Activated T-helper 2 cell treated with anti-CD3 and anti-CD28 coated beads, Interferon-gamma antibody, Interleukin-2, Interleukin-4, amounts not matched to agents 10 μg/mL and 5 μg/mL and 100 μg/mL, durations not matched to agents 14 hours and 24 hours and 36 hours (primary cell): ENCODE measurements around the gene YJU2. TPM values are rescaled to one million over a fixed set of nuclear protein-coding genes. Genes with fewer than 3 reads are reported as not detected.
"Not testable (repeated sequence)": the region's sequence is repeated elsewhere in the genome, so short reads cannot be mapped to it uniquely, and the experiment has no call there.

Source experiments
- DNase-seq: peaks from one replicate; pipeline ENCODE4 v3.0.0; 2021; ENCODE audit warnings: low spot score
- H3K27ac Mint-ChIP-seq: one replicate; pipeline ENCODE4 v1.8.0; 2021; ENCODE audit warnings: mixed read lengths
- H3K27me3 Mint-ChIP-seq: one replicate; pipeline ENCODE4 v1.8.0; 2021; ENCODE audit warnings: low read depth, mixed read lengths
- H3K36me3 Mint-ChIP-seq: one replicate; pipeline ENCODE4 v1.8.0; 2021; ENCODE audit warnings: low read depth, mixed read lengths
- H3K4me1 Mint-ChIP-seq: one replicate; pipeline ENCODE4 v1.8.0; 2021; ENCODE audit warnings: low read depth, mixed read lengths
- H3K4me3 Mint-ChIP-seq: one replicate; pipeline ENCODE4 v1.8.0; 2021; ENCODE audit warnings: low read depth, mild to moderate bottlenecking, moderate library complexity, mixed read lengths
- H3K9me3 Mint-ChIP-seq: one replicate; pipeline ENCODE4 v1.8.0; 2021; ENCODE audit warnings: mixed read lengths
- intact Hi-C: fragments of 100-400 bp; cut with micrococcal nuclease; formaldehyde crosslinking; loops from one replicate; pipeline ENCODE4 v1.15.1; 2023
- total RNA-seq: library from RNA; stranded (reverse); gene quantifications from 2 replicates; pipeline ENCODE4 v1.2.3, GENCODE V29; 2022

YJU2 gene
- total RNA-seq, 1 donor from 2014 or later, result 29.7 TPM

DNA sequence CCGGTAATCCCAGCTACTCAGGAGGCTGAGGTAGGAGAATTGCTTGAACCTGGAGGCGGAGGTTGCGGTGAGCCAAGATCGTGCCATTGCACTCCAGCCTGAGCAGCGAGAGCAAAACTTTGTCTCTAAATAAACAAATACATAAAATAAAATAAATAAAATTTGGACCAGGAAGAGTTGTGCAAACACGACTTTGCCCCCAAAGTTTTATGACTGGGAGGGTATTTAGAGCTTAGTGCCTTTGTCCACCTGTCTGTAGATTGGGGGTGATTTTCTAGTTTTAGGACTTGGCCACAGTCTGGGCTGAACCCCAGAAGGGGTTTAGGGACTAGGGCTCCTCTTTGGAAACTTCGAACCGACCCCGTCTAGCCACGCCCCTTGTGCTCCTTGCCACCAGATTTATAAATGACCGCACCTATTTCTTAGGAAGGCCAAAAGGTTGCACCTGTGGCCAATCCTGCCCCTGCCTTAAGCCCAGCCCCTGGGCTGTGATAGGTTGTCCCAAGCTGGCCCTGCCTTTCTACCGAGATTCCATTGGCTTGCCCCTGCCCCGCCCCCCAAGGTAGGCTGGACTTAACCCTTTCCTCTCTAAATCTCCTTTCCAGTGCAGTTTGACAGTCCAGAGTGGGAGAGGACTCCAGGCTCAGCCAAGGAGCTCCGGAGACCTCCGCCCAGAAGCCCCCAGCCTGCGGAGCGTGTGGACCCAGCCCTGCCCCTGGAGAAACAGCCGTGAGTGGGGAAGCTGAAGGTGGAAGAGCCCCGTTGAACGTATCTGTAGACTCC lies 37.5 kb downstream of the YJU2 start:
- intact Hi-C loops, result no loop called here
- DNase-seq, result no peak

GRCh38 chr19:4284974-4285373 lies 38.1 kb downstream of the YJU2 start:
- no peaks in the 10 kb centered on the region for H3K9me3 Mint-ChIP-seq
- peaks cover 4% of the 10 kb centered on the region for H3K27me3 Mint-ChIP-seq
- intact Hi-C loops, result no loop called here
- H3K4me3 Mint-ChIP-seq, result no peak overlapping the region
- H3K27ac Mint-ChIP-seq, result no peak overlapping the region
- H3K4me1 Mint-ChIP-seq, result no peaks in the 10 kb centered on the region
- DNase-seq, result no peak
- H3K36me3 Mint-ChIP-seq, result no peaks in the 10 kb centered on the region

More for the DNA sequence above, 37.5 kb downstream of the YJU2 start:
- H3K27ac Mint-ChIP-seq, result no peak overlapping the region
- no peaks in the 10 kb centered on the region for H3K4me1 Mint-ChIP-seq
- no peaks in the 10 kb centered on the region for H3K36me3 Mint-ChIP-seq
- peaks cover 8% of the 10 kb centered on the region for H3K27me3 Mint-ChIP-seq
- H3K9me3 Mint-ChIP-seq, result no peaks in the 10 kb centered on the region
- H3K4me3 Mint-ChIP-seq, result no peak overlapping the region

GRCh38 chr19:4286141-4286540 lies 39.3 kb downstream of the YJU2 start:
- H3K9me3 Mint-ChIP-seq, DNase-seq, H3K4me3 Mint-ChIP-seq, intact Hi-C loops, H3K27me3 Mint-ChIP-seq, H3K36me3 Mint-ChIP-seq, H3K27ac Mint-ChIP-seq, H3K4me1 Mint-ChIP-seq: not testable (repeated sequence)

DNA sequence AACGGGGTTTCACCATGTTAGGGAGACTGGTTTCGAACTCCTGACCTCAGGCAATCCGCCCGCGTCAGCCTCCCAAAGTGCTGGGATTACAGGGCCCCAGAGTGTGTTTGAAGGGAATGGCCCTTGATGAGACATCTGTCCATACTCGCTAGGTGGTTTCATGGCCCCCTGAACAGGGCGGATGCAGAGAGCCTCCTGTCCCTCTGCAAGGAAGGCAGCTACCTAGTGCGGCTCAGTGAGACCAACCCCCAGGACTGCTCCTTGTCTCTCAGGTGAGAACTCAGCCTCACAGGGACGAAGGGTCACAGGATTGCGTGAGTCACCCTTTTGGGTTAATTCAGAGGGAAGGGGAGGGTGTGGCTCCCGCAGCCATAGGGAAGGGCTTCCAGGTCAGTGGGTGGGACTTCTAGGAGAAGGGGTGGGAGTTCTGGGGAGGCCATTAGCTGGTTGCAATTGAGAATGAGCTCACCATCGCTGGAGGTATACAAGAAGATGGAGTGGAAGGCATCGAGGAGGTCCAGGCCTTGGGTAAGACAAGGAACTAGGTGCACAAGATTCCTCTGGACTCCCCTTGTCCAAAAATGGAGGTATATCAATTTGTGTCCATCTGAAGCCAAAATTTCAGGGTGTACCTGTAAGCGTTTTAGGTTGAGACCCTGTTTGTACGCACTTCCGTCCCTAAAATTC lies 41.4 kb downstream of the YJU2 start:
- H3K36me3 Mint-ChIP-seq, result no peaks in the 10 kb centered on the region
- H3K9me3 Mint-ChIP-seq, result no peaks in the 10 kb centered on the region

DNA sequence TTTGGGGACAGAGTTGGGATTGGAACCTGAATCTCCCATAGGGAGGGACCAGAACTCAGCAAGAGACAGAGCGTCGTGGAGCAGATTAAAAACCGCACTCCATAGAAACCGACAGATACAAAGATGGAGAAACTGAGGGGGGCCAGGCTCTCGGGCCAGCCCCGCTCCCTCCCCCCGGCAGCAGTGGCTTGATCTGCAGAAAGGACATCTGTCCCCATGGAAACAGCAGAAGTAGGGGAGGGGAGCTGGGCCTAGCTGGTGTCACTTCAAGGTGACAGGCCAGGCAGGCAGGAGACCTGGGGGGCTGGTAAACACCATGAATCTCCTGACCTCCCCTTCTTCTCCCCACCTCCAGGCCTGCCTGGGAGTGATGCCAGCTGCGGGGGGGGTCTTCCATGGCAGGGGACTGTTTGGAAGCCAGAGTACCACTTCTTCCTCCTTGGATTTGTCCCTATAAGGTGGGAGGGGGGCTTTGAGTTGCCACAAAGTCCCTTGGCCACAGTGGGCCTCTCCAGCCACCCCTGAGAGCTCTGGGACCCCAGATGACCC lies 44.4 kb downstream of the YJU2 start:
- intact Hi-C loops, result no loop called here
- Mint-ChIP-seq H3K27me3 (no peaks in the 10 kb centered on the region), H3K4me3 (no peak overlapping the region), H3K27ac (no peak overlapping the region), H3K36me3 (no peaks in the 10 kb centered on the region), H3K9me3 (no peaks in the 10 kb centered on the region), H3K4me1 (no peaks in the 10 kb centered on the region)
- no peak for DNase-seq

More for the DNA sequence above, 41.4 kb downstream of the YJU2 start:
- no peak for DNase-seq
- intact Hi-C loops, result no loop called here
- no peaks in the 10 kb centered on the region for H3K4me1 Mint-ChIP-seq
- H3K27me3 Mint-ChIP-seq, result no peaks in the 10 kb centered on the region
- H3K27ac Mint-ChIP-seq, result no peak overlapping the region
- H3K4me3 Mint-ChIP-seq, result no peak overlapping the region

DNA sequence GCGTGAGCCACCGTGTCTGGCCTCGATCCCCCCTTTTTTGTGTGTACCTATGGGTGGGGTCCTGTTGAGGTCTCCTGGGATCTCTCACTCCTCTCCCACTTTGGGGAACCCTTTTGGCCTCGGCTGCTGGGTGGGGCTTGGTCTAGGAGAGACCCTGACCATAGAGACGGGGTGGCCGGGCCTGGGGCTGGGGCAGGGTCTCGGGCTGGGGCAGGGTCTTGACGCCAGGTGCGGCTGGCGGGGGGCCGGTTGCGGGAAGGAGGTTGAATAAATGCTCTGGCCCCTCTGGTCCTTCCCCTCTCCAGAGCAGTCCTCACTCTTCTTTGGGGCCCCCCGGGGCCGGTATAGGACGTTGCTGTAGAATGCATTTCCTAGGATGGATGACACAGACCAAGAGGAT lies 45.6 kb downstream of the YJU2 start:
- no peaks in the 10 kb centered on the region for H3K27me3 Mint-ChIP-seq
- H3K36me3 Mint-ChIP-seq, result no peaks in the 10 kb centered on the region
- H3K4me1 Mint-ChIP-seq, result no peaks in the 10 kb centered on the region
- no peak overlapping the region for H3K27ac Mint-ChIP-seq
- no peak for DNase-seq
- H3K4me3 Mint-ChIP-seq, result no peak overlapping the region
- H3K9me3 Mint-ChIP-seq, result no peaks in the 10 kb centered on the region
- intact Hi-C loops, result no loop called here

DNA sequence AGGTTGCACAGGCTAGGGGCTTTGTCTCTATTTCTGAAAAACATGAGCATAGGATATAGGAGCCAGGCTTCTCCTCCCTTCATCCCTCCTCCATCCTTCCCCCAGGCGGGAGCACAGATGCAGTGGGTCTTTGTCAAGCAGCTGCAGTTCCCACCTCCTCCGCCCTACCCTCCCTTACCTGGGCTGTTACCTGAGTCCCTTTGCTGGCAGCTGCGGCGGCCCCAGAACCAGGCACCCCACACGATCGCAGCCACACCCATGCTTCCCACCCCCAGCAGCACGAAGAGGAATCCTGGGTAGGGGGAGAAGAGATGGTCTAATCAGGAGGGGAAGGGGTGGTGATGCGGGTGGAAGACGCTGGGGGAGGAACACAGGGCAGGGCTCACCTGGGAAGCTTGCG lies 47.5 kb downstream of the YJU2 start:
- no peak overlapping the region for H3K4me3 Mint-ChIP-seq
- H3K9me3 Mint-ChIP-seq, result no peaks in the 10 kb centered on the region
- H3K4me1 Mint-ChIP-seq, result peaks cover 4% of the 10 kb centered on the region
- H3K27ac Mint-ChIP-seq, result no peak overlapping the region
- H3K27me3 Mint-ChIP-seq, result no peaks in the 10 kb centered on the region
- intact Hi-C loops, result no loop called here
- H3K36me3 Mint-ChIP-seq, result no peaks in the 10 kb centered on the region
- DNase-seq, result no peak

DNA sequence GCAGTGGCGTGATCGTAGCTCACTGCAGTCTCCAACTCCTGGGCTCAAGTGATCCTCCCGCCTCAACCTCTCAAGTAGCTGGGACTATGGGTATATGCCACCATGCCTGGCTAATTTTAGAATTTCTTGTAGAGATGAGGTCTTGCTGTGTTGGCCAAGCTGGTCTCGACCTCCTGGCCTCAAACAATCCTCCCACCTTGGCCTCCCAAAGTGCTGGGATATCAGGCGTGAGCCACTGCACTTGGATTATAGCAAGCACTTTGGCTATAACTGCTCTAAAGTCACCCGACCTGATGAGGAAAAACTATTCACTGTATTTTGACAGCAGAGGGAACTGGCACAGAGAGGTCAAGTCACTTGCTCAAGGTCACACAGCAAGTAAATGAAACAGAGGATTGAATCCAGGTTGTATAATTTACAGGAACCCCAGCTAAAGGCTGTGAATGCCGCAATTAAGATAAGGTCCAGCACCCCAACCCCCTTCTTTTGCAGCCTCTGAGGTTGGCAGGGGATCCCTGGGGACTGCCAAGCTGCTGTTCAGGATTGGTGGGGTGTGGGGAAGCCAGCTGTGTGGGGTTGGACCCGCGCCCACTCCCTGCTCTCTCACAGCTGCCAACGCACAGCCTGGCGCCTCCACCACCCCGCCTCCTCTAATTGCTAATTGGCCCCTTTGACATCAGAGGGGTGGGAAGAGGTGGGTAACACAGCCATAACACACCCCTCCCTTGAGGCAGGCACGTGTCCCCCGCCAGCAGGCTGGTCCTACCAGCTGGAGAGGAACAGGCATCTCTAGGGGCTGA lies 49.3 kb downstream of the YJU2 start:
- no peaks in the 10 kb centered on the region for H3K36me3 Mint-ChIP-seq
- H3K27ac Mint-ChIP-seq, result no peak overlapping the region
- H3K9me3 Mint-ChIP-seq, result no peaks in the 10 kb centered on the region
- H3K27me3 Mint-ChIP-seq, result no peaks in the 10 kb centered on the region
- H3K4me1 Mint-ChIP-seq, result peaks cover 4% of the 10 kb centered on the region
- no peak for DNase-seq
- intact Hi-C loops, result no loop called here
- H3K4me3 Mint-ChIP-seq, result no peak overlapping the region

GRCh38 chr19:4297901-4298809 lies 51.3 kb downstream of the YJU2 start:
- no peak for DNase-seq
- H3K9me3 Mint-ChIP-seq, result no peaks in the 10 kb centered on the region
- intact Hi-C loops, result no loop called here
- peak overlapping the region; percentile 66 for H3K27ac Mint-ChIP-seq
- H3K4me3 Mint-ChIP-seq, result no peak overlapping the region
- peaks cover 15% of the 10 kb centered on the region for H3K4me1 Mint-ChIP-seq
- H3K36me3 Mint-ChIP-seq, result no peaks in the 10 kb centered on the region
- H3K27me3 Mint-ChIP-seq, result no peaks in the 10 kb centered on the region

- Mint-ChIP-seq H3K27ac (peak overlapping the region; percentile 66), H3K4me1 (peaks cover 20% of the 10 kb centered on the region), H3K4me3 (no peak overlapping the region), H3K9me3 (no peaks in the 10 kb centered on the region), H3K27me3 (no peaks in the 10 kb centered on the region), H3K36me3 (no peaks in the 10 kb centered on the region)
- intact Hi-C loops, result no loop called here
- DNase-seq, result no peak
Observed at GRCh38 chr19:4298810-4299550, 52.1 kb downstream of the YJU2 start.

DNA sequence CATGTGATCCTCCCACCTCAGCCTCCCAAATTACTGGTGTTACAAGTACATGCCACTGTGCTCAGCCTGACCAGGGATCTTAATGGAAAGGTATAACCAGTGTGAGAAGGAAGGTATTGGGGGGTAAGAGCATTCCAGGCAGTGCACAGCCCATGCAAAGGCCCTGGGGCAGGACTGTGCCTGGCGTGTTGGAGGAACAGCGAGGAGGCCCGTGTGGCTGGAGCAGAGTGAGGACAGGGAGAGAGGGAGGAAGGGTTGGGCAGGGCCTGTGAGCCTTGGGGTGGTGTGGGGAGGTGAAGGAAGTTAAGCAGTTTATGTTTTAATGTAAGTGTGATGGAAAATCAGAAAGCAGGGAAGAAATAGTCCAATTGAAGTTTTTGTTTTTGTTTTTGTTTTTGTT lies 53.7 kb downstream of the YJU2 start:
- no peaks in the 10 kb centered on the region for H3K36me3 Mint-ChIP-seq
- H3K27me3 Mint-ChIP-seq, result no peaks in the 10 kb centered on the region
- H3K4me3 Mint-ChIP-seq, result peak overlapping the region; percentile 54
- H3K27ac Mint-ChIP-seq, result peak overlapping the region; percentile 67
- no peaks in the 10 kb centered on the region for H3K9me3 Mint-ChIP-seq
- DNase-seq, result no peak
- intact Hi-C loops, result no loop called here
- peaks cover 28% of the 10 kb centered on the region for H3K4me1 Mint-ChIP-seq
